Erythroblast (primary cell): Measurements from ENCODE around the gene NPTX1.

Experiments
- DNase-seq, 2 experiments: peaks; one replicate each; lab custom pipeline; 2025; lab: John Stamatoyannopoulos, UW
- GATA1 ChIP-seq: IDR thresholded peaks from 2 replicates; pipeline ENCODE4 v1.6.1; 2011; ENCODE audit warnings: low read depth, mild to moderate bottlenecking, control low read depth, low read length, moderate library complexity
- POLR2A ChIP-seq: IDR thresholded peaks from 2 replicates; pipeline ENCODE4 v1.6.1; 2011; ENCODE audit warnings: mild to moderate bottlenecking, low read length

The NPTX1 gene

DNA sequence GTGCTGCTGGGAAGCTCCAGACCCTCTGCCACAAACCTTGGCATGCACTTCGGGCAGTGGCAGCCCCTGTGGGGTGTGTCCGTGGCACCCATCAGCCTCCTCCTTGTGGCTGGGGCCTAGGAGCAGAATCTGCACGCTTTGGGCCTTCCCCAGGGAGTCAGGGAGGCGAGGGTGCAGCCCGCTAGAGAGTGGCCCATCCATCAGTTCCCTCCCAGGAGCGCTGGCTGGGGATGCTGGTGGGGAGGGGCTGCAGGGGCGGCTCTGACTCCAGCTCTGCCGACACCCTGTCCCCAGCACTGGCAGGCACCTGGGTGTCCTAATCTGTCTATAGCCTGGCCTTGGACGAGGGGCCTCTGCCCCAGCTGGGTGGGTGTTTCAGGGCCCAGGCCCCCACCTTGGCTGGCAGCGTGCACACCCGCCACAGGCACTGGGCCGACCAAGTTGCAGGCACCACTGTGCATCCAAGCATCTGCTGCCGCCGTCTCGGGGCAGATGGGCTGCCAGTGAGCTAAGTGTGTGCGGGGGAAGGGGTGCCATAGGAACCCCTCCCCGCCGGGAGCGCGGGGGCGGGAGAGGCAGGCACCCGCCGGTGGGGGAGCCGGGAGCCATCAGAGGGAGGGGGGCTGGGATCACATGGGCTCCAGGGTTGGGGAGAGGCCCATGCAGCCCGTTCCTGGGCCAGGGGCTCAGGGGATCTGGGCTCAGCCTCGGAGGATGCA lies 31.2 kb downstream of the NPTX1 start:
- DNase-seq = no peak
- TF ChIP-seq GATA1 (no peak), POLR2A (no peak)

DNA sequence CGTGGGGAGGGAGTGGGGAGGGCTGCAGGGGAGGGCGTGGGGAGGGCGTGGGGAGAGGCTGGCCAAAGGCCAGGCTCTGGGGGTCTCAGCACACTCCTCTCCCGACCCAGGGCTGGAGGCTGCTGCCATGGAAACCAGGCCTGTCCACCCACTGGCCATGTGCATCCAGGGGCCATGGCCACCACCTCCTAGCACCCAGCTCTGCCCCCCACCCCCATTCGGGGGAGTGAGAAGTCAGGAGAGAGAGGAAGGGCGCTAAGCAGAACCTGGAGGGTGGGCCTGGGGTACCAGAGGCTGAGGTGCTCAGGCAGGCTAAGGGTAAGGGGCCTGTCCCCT lies 31.8 kb downstream of the NPTX1 start:
- TF ChIP-seq GATA1 (no peak), POLR2A (no peak)
- DNase-seq = no peak

GRCh38 chr17:80443916-80444643 lies 32.3 kb downstream of the NPTX1 start:
- DNase-seq = no peak
- TF ChIP-seq GATA1 = no peak
- TF ChIP-seq POLR2A = no peak

DNA sequence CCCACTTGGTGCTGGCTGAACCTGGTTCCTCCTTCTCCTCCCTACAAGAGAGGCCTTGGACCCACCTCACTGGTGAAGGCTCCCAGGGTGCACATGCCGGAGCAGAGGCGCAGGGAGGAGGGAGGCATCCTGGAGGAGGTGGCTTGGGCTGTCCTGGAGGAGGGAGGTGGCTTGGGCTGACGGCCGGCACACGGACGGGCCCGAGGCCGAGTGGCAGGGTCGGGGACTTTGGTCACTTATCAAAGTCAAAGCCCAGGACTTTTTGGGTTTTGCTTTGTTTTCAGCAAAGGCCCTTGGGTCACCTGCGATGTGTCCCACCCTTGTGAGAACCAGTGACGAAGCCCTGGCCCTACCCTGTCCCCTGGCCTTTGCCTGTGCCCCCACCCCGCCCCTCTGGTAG lies 32.9 kb downstream of the NPTX1 start:
- TF ChIP-seq POLR2A = no peak
- no peak for TF ChIP-seq GATA1
- DNase-seq = no peak

DNA sequence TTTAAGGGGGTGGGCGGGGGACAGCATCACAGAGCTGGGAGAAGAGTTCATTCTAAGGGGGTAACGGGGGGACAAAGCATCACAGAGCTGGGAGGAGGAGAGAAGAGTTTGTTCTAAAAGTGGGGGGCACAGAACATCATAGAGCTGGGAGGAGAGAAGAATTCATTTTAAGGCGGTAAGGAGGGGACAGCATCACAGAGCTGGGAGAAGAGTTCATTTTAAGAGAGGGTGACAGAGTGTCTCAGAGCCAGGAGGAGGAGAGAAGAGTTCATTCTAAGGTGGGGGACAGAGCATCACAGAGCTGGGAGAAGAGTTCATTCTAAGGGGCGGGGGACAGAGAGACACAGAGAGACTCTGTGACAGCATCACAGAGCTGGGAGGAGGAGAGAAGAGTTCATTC lies 33.6 kb downstream of the NPTX1 start:
- TF ChIP-seq GATA1 = no peak
- TF ChIP-seq POLR2A = no peak
- DNase-seq = no peak

GRCh38 chr17:80442323-80442659 lies 34.1 kb downstream of the NPTX1 start:
- TF ChIP-seq POLR2A (no peak), GATA1 (no peak)
- DNase-seq = no peak

DNA sequence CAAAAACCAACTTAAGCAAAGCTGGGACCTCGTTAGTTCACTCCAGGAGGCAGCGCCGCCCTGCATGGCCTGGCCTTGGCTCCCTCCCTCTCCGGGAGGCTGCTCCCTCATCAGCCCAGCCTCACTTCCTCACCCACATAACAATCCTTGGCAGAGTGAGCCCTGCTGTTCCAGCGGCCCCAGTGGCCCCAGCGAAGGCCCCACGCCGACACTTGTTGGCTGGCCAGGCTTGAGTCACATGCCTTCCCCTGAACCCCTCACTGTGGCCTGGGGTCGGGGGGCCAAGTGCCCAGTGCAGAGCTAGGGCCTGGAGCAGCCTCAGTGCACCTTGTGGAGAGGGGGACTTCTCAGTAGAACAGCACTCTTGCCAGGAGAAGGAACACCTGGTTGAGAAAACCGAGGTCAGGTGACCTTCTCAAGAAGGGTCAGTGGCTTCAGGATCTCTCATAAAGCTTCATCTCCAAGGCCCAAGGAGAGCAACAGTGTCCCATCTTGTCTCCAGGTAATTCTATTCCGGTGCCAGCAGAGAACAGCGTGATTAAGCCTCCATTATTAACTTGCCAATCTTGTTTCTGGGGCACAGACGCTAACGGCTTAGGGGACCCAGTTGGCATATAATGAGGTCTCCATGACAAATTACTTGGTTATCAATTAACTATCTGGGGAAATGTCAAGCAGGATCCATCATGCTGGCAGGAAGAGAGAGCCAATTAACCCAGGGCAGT lies 34.6 kb downstream of the NPTX1 start:
- no peak for TF ChIP-seq GATA1
- TF ChIP-seq POLR2A = no peak
- DNase-seq = no peak

- no peak for TF ChIP-seq POLR2A
- DNase-seq = peak; percentile 61 to 71
Measured at GRCh38 chr17:80441133-80441578, 35.3 kb downstream of the NPTX1 start.

DNA sequence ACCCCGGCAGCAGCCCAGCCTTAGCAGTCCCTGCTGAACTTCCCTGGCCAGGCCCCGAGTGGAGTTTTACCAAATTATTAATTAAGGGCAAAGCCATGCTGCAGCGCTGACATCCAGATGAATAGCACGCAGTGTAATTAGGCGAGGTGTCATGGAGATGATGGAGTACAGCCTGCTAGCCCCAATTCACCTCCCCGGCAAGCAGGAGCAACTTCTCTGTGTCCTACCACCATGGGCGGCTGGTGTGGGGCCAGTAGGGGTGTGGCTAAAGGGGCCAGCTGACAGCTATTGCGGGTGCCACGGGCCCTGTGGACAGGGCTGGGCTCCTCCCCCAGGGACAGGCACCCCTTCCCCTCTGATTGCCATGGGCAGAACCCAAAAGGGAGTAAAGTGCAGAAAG lies 36.9 kb downstream of the NPTX1 start:
- no peak for DNase-seq
- TF ChIP-seq POLR2A (no peak), GATA1 (no peak)

DNA sequence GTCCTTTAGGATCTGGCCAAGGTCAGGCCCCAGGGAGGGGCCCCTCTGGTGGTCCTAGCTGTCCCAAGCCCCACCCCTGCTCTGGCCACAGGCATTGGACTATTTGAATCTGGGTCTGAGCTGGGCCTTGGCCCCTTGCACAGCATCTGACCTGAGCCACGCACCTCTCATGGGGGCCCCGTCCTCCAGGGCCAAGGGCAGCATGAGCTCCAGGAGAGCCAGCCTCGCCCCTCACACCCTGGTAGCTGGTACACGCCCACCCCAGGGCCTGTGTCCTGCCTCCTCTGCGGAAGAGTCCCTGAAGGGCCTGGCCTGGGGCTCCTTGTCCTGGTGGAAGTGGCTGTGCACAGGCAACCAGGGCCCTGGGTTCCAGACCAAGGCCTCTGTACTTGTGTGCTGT lies 37.6 kb downstream of the NPTX1 start:
- DNase-seq = no peak
- TF ChIP-seq POLR2A = no peak
- no peak for TF ChIP-seq GATA1

GRCh38 chr17:80437532-80437931 lies 38.9 kb downstream of the NPTX1 start:
- no peak for DNase-seq
- TF ChIP-seq GATA1 (no peak), POLR2A (no peak)

GRCh38 chr17:80433916-80434666 lies 42.3 kb downstream of the NPTX1 start:
- TF ChIP-seq GATA1 (no peak), POLR2A (no peak)
- no peak for DNase-seq

DNA sequence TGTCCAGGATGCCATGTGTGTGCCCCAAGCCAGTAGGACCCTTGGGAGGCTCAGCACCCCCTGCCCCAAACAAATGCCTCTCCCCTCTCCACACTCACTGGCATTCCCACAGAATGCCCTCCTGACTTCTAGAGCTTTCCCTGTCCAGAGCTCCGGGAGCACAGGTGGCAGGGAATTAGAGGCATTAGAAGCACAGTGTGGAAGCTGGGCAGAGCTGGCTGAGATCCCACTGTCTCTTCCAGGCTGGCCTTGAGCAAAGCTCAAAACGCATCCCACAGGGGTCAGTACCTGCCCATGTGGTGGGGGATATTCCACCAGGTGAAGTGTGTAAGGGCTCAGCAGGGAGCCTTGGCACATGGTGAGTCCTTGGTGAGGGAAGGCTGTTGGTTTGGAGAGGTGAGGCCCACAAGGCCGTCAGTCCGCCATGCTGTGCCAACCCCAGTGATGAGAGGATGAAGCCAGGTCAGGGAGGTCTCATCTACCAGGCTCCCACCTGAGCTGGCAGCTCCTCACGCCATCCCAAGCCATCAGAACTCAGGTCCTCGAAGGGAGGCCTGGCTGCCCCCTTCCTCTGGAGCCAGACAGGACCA lies 43.4 kb downstream of the NPTX1 start:
- TF ChIP-seq GATA1 (no peak), POLR2A (no peak)
- no peak for DNase-seq

- no peak for TF ChIP-seq GATA1
- no peak for TF ChIP-seq POLR2A
- no peak for DNase-seq
Measured at GRCh38 chr17:80432350-80432955, 44.0 kb downstream of the NPTX1 start.
